T-helper 17 cell (primary cell): ENCODE measurements around the gene PLAC1. TPM values are rescaled to one million over a fixed set of nuclear protein-coding genes. Genes with fewer than 3 reads are reported as not detected.

Experiments
- ATAC-seq: fragments of 150-1000 bp; cut with Tn5 transposase; 2 replicates; pipeline ENCODE4 v1.10.0; 2021; ENCODE audit warnings: mild to moderate bottlenecking, moderate library complexity
- DNase-seq, 3 donors: peaks; one replicate each; pipeline versions ENCODE4 v3.0.0 to v3.0.0-alpha.2; 2020 to 2021
- H3K9me3 ChIP-seq: one replicate; pipeline ENCODE4 v1.7.0; 2013; ENCODE audit warnings: low read length, mild to moderate bottlenecking; ENCODE audit not compliant: control insufficient read depth, poor library complexity, severe bottlenecking
- H3K27ac Mint-ChIP-seq: one replicate; pipeline ENCODE4 v1.8.0; 2022; ENCODE audit warnings: mild to moderate bottlenecking, moderate library complexity, mixed read lengths
- H3K27me3 Mint-ChIP-seq: one replicate; pipeline ENCODE4 v1.8.0; 2022; ENCODE audit warnings: mixed read lengths
- H3K36me3 Mint-ChIP-seq: one replicate; pipeline ENCODE4 v1.8.0; 2022; ENCODE audit warnings: low read depth, mixed read lengths
- H3K4me1 Mint-ChIP-seq: one replicate; pipeline ENCODE4 v1.8.0; 2022; ENCODE audit warnings: mild to moderate bottlenecking, mixed read lengths
- H3K4me3 Mint-ChIP-seq: one replicate; pipeline ENCODE4 v1.8.0; 2022; ENCODE audit warnings: mild to moderate bottlenecking, moderate library complexity, mixed read lengths
- total RNA-seq, 4 donors: library from RNA in 2 of 4; stranded (reverse) in 2 of 4; gene quantifications; one replicate each; pipeline ENCODE4 v1.2.3 and lab custom pipeline; 2022 to 2026

Gene PLAC1, protein sequence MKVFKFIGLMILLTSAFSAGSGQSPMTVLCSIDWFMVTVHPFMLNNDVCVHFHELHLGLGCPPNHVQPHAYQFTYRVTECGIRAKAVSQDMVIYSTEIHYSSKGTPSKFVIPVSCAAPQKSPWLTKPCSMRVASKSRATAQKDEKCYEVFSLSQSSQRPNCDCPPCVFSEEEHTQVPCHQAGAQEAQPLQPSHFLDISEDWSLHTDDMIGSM
- total RNA-seq (not detected), total RNA-seq (lab: John Stamatoyannopoulos, UW) (0 reads per million in 2 donors)

DNA sequence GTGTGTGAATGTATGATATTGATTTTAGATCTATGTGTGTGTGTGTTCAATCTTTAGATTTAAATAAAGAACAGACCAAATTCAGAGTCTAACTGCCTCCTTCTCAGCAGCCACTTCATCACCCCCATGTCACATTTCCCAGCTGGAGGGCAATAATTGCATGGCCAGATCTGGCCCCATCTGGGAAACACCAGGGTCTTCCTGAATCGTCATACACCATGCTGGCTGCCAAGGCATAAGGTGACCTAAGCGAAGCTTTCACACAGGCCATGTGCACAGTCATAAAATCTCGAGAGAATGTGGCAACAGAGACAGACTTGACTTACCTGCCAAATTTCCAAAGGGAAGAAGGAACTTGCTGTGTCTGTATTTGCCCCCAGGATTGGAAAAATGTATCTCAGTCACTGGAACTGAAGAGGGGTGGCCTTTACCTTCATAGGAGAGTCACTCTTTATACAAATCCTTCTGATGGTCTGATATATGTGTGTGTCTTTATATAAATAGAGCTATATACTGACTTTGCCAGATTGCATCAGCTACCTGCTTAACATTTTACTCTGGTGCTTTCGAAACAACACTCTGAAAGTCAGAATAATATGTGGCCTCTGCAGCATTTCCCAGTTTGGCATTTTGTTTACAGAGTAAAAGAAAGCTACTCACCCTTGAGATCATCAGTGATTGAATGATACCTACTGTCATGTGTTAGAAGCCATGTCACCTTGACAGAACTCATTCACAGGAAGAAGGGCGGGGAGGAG lies at the start of gene PLAC1:
Gene PLAC1 (minus strand): TSS at position 470 of the 758 bp plus-strand sequence. CDS start 91,789 bp downstream, outside the sequence.
- ATAC-seq = no peak
- peaks cover 5% of the 10 kb centered on the region for H3K27me3 Mint-ChIP-seq

DNA sequence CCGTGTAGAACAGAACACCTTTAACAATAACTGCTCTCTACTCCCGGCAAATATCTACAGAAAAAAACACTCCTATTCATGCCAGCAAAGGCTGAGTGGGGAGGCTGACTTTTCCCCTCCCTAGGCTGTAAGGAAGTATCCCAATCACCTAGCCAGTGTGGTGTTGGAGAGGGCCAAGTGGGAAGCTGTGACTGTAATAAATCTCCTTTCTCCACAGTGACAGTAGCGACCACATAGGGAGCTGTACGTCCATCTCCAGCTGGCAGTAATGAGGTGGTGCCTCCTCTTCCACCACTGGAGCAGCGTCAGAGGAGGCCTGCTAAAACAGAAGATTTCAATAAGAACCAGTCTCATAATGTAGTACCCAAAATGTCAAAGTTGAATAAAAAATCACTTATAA lies 47.9 kb upstream of the PLAC1 start:
- H3K9me3 ChIP-seq = no peaks in the 10 kb centered on the region
- Mint-ChIP-seq H3K36me3 (no peaks in the 10 kb centered on the region), H3K4me1 (no peaks in the 10 kb centered on the region), H3K4me3 (no peak overlapping the region), H3K27me3 (no peaks in the 10 kb centered on the region), H3K27ac (no peak overlapping the region)
- no peak for DNase-seq
- ATAC-seq = no peak

More for the DNA sequence above, at the start of gene PLAC1:
- Mint-ChIP-seq H3K4me3 (no peak within 1 kb of the TSS), H3K27ac (no peak within 1 kb of the TSS), H3K4me1 (no peaks in the 10 kb centered on the region), H3K36me3 (peaks cover 2% of the 10 kb centered on the region)
- H3K9me3 ChIP-seq = no peaks in the 10 kb centered on the region
- no peak for DNase-seq

DNA sequence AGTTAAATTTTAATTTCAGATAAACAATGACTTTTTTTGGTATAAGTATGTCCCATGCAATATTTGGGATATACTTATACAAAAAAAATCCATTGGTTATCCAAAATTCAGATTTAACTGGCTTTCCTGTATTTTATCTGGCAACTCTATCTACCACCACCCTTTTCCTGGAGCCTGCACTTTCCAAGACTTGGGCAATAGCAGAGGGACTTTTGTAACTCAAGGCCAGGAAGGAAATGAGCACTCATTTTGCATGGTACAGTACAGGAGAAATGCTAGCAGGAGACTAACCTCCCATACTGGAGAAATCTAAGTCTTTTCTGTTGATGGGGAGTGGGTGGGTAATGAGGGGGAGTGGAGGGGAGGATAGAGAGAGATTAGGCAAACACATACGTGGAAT lies 37.7 kb upstream of the PLAC1 start:
- no peaks in the 10 kb centered on the region for H3K9me3 ChIP-seq
- no peaks in the 10 kb centered on the region for H3K36me3 Mint-ChIP-seq
- H3K27me3 Mint-ChIP-seq = peaks cover 9% of the 10 kb centered on the region
- no peak overlapping the region for H3K4me3 Mint-ChIP-seq
- peaks cover 5% of the 10 kb centered on the region for H3K4me1 Mint-ChIP-seq
- DNase-seq (no peak), ATAC-seq (no peak)
- H3K27ac Mint-ChIP-seq = no peak overlapping the region

DNA sequence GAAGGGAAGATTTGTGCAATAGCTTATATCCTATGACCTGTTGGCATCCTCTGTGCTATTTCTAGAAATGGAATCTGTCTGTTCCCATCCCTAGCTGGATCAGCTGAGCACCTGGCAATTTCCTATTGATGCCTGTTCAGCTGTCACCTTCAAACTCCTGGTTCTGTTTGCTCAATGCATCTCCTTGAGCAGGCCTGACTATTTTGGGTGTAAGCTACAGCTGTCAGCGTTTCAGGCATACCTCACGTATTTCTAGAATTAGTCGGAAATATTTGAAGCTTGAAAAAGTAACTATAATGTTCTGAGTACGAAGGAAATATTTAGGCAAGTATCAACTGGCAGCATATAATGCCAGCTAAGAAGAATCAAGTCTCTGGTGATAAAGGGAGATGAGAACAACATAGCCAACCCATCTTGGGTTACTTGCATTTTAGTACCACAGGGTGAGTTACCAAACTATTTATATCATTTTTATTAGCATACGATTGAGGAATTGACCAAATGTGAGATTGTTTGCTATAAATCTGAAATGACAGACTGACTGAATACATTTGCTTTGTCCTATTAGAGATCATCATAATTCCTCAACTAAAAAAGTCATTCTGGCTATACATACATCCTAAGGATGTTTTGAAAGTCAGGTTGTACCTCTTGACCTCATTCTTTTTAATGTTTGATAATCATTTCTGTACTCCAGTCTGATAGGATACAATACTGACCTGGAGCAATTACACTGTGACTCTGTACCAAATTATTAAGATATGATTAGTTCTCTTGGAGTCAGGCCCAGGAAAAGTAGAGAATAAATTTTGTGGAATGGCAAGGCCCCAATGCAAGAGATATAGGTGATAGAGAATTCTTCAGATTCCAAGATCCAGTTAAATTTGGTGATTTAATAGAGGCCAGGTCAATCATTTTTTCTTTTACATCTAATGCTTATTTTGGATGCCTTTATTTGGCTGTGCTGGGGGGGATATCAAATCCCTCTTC lies 36.4 kb upstream of the PLAC1 start:
- H3K4me1 Mint-ChIP-seq = peaks cover 5% of the 10 kb centered on the region
- ATAC-seq = no peak
- no peak overlapping the region for H3K4me3 Mint-ChIP-seq
- no peak for DNase-seq
- H3K36me3 Mint-ChIP-seq = no peaks in the 10 kb centered on the region
- H3K27me3 Mint-ChIP-seq = peaks cover 9% of the 10 kb centered on the region
- H3K27ac Mint-ChIP-seq = no peak overlapping the region
- no peaks in the 10 kb centered on the region for H3K9me3 ChIP-seq

DNA sequence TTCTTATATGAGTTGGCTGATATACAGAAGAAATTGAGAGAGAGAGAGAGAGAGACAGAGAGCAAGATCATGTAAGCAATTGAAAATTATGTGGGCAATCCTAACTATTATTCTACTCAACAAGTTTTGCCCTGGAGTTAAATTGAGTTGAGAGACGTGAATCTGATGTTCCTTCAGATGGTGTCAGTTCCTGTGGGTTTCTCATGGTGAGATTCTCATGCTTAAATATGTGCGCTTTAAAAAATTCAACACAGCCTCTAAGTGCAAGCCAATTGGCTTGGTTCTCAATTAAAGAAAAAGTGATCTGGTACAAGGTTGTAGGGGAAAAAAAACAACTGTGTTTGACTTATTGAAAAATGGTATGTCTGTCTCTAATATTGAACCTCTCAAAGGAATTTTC lies 35.4 kb upstream of the PLAC1 start:
- no peak overlapping the region for H3K4me3 Mint-ChIP-seq
- peaks cover 2% of the 10 kb centered on the region for H3K36me3 Mint-ChIP-seq
- DNase-seq (no peak), ATAC-seq (no peak)
- H3K27ac Mint-ChIP-seq = no peak overlapping the region
- peaks cover 5% of the 10 kb centered on the region for H3K4me1 Mint-ChIP-seq
- H3K27me3 Mint-ChIP-seq = peaks cover 14% of the 10 kb centered on the region
- H3K9me3 ChIP-seq = no peaks in the 10 kb centered on the region

DNA sequence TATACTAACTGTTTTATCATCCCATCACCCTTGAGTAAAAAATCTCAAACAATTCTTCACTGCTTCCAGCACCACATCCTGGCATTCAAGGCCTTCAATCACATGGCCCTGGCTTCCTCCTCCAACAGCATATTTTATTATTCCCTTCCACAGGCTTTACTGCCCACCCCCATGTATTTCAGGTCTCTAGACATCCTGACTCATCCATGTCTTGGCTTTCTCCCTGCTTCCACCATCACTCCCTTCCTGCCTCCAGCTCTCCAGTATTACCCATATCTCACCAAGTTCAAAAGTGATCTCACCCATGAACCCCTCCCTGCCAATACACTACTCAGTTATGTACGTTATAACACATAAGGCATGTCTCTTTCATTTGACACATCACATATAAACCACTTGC lies 34.7 kb upstream of the PLAC1 start:
- no peak overlapping the region for H3K4me3 Mint-ChIP-seq
- no peak for ATAC-seq
- peaks cover 5% of the 10 kb centered on the region for H3K4me1 Mint-ChIP-seq
- no peak overlapping the region for H3K27ac Mint-ChIP-seq
- no peaks in the 10 kb centered on the region for H3K9me3 ChIP-seq
- DNase-seq = no peak
- H3K36me3 Mint-ChIP-seq = peaks cover 2% of the 10 kb centered on the region
- H3K27me3 Mint-ChIP-seq = peaks cover 14% of the 10 kb centered on the region

DNA sequence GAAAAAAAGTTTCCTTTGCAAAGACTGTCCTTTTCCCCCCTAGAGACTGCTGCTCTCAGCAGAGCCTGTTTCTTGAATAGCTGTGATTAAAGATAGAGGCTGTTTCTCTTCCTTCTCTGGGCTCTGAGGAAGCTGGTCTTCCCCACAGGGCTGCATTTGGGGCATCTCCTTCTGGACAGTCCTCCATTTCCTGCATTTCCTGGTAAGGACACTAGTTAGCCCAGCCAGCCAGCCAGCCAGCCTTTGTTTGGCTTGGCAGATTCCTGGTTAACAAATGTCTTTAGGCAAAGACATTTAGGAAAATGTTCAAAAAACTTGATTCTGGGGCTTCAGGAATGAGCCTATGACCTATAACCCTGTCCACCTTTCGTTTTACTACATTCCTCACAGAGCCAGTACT lies 34.0 kb upstream of the PLAC1 start:
- Mint-ChIP-seq H3K4me3 (no peak overlapping the region), H3K36me3 (peaks cover 2% of the 10 kb centered on the region), H3K27me3 (peaks cover 14% of the 10 kb centered on the region), H3K4me1 (peaks cover 5% of the 10 kb centered on the region), H3K27ac (no peak overlapping the region)
- H3K9me3 ChIP-seq = no peaks in the 10 kb centered on the region
- ATAC-seq = no peak
- no peak for DNase-seq

DNA sequence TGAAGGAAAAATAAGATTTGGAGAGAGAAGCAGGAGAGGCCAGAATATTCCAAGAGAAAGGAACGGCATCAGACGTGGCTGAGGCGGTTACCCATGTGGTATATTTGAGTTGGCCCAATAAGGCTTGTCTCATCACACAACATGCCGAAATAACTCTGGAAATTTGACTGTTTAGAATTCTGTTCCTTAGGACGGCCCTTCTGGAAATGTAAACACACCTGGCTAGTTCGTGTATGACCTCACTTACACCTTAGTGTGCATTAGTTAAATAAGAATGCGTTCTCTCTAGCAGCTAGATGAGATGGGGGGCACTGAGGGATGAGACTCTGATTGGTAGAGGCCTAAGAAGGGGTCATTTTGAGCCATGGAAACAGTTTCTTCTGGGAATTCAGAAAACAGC lies 33.2 kb upstream of the PLAC1 start:
- Mint-ChIP-seq H3K4me1 (peaks cover 5% of the 10 kb centered on the region), H3K27ac (no peak overlapping the region), H3K4me3 (no peak overlapping the region), H3K27me3 (peaks cover 14% of the 10 kb centered on the region), H3K36me3 (peaks cover 2% of the 10 kb centered on the region)
- ATAC-seq (no peak), DNase-seq (no peak)
- no peaks in the 10 kb centered on the region for H3K9me3 ChIP-seq

DNA sequence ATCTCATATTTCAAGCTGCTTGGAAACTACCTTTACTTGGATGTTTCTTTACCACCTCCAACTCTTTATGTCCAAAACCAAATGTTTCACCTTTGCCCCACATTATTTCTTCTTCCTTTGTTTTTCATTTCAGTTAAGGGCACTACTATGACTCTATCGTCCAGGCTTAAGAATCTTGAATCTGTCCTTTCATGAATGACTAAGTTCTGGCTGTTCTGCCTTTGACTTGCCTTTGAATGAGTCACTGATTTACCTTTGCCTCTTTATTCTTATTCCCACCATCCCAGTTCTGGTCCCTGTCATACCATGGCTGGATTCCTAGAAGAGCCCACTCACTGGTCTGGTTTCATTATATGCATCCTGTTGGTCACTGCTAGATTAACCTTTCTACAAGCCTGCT lies 30.6 kb upstream of the PLAC1 start:
- peaks cover 2% of the 10 kb centered on the region for H3K36me3 Mint-ChIP-seq
- DNase-seq = no peak
- ATAC-seq = no peak
- H3K4me3 Mint-ChIP-seq = no peak overlapping the region
- H3K4me1 Mint-ChIP-seq = peaks cover 5% of the 10 kb centered on the region
- H3K27ac Mint-ChIP-seq = no peak overlapping the region
- peaks cover 14% of the 10 kb centered on the region for H3K27me3 Mint-ChIP-seq
- H3K9me3 ChIP-seq = no peaks in the 10 kb centered on the region

DNA sequence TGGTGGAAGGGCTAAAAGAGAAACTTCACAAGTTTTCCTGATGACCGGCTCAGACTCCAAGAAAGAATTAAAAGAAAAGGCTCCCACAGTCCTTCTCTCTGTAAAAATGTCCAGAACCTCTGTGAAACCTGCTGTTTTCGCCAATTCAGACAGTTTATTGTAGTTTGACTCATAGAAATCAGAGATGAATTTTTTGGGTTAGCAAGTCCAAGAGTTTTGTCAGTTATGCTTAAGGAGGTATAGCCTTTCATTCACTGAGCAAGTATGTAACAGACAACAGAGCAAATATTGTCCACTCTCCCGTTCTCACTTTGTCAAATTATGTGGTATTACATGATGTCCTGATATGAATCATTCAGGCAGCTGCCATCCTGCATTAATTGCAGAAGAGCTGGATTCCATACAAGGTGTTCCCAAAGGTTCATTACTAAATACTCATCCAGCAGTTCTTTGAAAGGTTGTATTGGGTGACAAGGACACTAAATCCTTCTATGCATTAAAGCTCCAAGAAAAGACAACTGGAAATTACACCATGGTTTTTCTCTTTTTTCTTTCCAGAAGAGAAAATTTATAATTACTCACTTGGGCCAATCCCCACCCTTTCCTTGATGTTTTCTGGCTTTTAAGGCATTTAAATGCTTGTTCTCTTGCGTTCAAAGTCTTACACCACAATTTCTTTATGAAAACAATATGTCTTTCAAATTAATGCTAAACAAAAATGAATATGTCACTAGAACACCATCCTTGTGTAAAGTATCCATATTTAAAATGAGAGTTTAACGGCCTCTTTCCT lies 30.0 kb upstream of the PLAC1 start:
- no peak overlapping the region for H3K4me3 Mint-ChIP-seq
- peaks cover 5% of the 10 kb centered on the region for H3K4me1 Mint-ChIP-seq
- no peak overlapping the region for H3K27ac Mint-ChIP-seq
- H3K27me3 Mint-ChIP-seq = peaks cover 11% of the 10 kb centered on the region
- DNase-seq (no peak), ATAC-seq (no peak)
- H3K9me3 ChIP-seq = no peaks in the 10 kb centered on the region
- H3K36me3 Mint-ChIP-seq = peaks cover 2% of the 10 kb centered on the region

DNA sequence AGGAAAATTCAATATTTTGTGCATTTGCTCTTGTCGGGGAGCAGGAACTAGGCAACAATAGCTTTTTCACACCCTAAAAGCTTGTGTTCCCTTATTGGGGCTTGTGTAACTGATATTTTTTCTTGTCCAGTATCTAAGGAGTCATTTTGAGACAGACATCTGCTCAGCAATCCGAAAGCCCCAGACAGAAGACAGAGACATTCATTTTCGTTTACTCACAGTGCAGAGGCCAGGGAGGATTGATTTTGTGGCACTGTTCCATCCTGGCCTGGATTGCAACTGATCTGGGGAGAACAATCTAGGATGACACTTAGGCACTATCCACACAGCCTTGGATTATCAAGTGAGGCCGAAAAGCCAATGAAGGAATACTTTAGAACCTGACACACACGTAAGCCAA lies 27.4 kb upstream of the PLAC1 start:
- no peaks in the 10 kb centered on the region for H3K9me3 ChIP-seq
- Mint-ChIP-seq H3K4me3 (no peak overlapping the region), H3K36me3 (peaks cover 2% of the 10 kb centered on the region), H3K27me3 (peaks cover 5% of the 10 kb centered on the region), H3K4me1 (no peaks in the 10 kb centered on the region), H3K27ac (no peak overlapping the region)
- ATAC-seq (no peak), DNase-seq (no peak)

DNA sequence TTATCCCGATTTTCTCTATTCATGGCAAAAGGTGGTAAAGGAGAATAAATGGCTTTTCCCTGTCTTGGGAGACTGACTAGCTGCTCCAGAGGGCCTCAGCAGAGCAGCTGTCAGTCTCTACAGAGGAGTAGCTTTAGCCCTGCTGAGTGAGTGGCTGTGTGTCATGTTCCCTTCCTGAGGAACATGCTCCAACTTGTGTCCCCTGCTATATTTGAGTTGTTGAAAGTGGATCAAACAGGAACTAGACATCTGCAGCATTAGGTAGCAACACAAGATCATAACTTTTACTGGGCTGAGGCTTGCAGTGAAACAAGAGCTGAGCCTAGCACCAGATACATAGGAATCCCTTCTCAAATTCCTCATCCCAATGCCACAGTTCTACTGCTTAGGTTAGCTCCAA lies 26.7 kb upstream of the PLAC1 start:
- DNase-seq (no peak), ATAC-seq (no peak)
- Mint-ChIP-seq H3K4me1 (no peaks in the 10 kb centered on the region), H3K27me3 (peaks cover 5% of the 10 kb centered on the region), H3K27ac (no peak overlapping the region), H3K4me3 (no peak overlapping the region), H3K36me3 (peaks cover 2% of the 10 kb centered on the region)
- H3K9me3 ChIP-seq = no peaks in the 10 kb centered on the region
